ENCODE measurements around the gene VSIG8.

The VSIG8 gene

GRCh38 chr1:159883134-159883533 is 20.7 kb upstream of the VSIG8 start:
- DNase-seq (ENCODE audit: low spot score): no peak

GRCh38 chr1:159882527-159882862 is 20.0 kb upstream of the VSIG8 start:
- no peak for DNase-seq (ENCODE audit: low spot score)

- DNase-seq (ENCODE audit: low spot score): peak; percentile 81
These were observed 19.4 kb upstream of the VSIG8 start for GRCh38 chr1:159881622-159882526.

GRCh38 chr1:159880430-159880829 is 18.0 kb upstream of the VSIG8 start:
- DNase-seq (ENCODE audit: low spot score): peak; percentile 79

- DNase-seq (ENCODE audit: low spot score): no peak
These were observed 17.5 kb upstream of the VSIG8 start for GRCh38 chr1:159879977-159880376.

- no peak for DNase-seq (ENCODE audit: low spot score)
These were observed 16.7 kb upstream of the VSIG8 start for GRCh38 chr1:159879136-159879535.

- DNase-seq (ENCODE audit: low spot score): no peak
These were observed 15.4 kb upstream of the VSIG8 start for GRCh38 chr1:159877695-159878444.

- DNase-seq (ENCODE audit: low spot score): no peak
These were observed 11.2 kb upstream of the VSIG8 start for GRCh38 chr1:159873530-159874143.

- no peak for DNase-seq (ENCODE audit: low spot score)
These were observed 10.4 kb upstream of the VSIG8 start for GRCh38 chr1:159872891-159873290.

- DNase-seq (ENCODE audit: low spot score): no peak
These were observed 8.2 kb upstream of the VSIG8 start for GRCh38 chr1:159870704-159871103.

- no peak for DNase-seq (ENCODE audit: low spot score)
These were observed 7.2 kb upstream of the VSIG8 start for GRCh38 chr1:159869607-159870006.

- no peak for DNase-seq (ENCODE audit: low spot score)
These were observed 6.7 kb upstream of the VSIG8 start for GRCh38 chr1:159869173-159869572.

GRCh38 chr1:159868766-159869165 is 6.3 kb upstream of the VSIG8 start:
- no peak for DNase-seq (ENCODE audit: low spot score)

- DNase-seq (ENCODE audit: low spot score): peak; percentile 63
These were observed 5.2 kb upstream of the VSIG8 start for GRCh38 chr1:159867664-159868026.

- DNase-seq (ENCODE audit: low spot score): no peak
These were observed 4.6 kb upstream of the VSIG8 start for GRCh38 chr1:159866905-159867663.

- DNase-seq (ENCODE audit: low spot score): no peak
These were observed 3.6 kb upstream of the VSIG8 start for GRCh38 chr1:159866066-159866465.

- no peak for DNase-seq (ENCODE audit: low spot score)
These were observed 1.8 kb upstream of the VSIG8 start for GRCh38 chr1:159864262-159864661.

GRCh38 chr1:159862031-159862430 is 426 bp downstream of the VSIG8 start:
- no peak for DNase-seq (ENCODE audit: low spot score)

- DNase-seq (ENCODE audit: low spot score): no peak
These were observed 1.2 kb downstream of the VSIG8 start for GRCh38 chr1:159861218-159861617.

GRCh38 chr1:159860456-159860855 is 2.0 kb downstream of the VSIG8 start:
- peak; percentile 71 for DNase-seq (ENCODE audit: low spot score)

GRCh38 chr1:159859767-159860322 is 2.6 kb downstream of the VSIG8 start:
- DNase-seq (ENCODE audit: low spot score): no peak

All from SK-N-DZ (cell line).